ENCODE data around the gene NFE2L2.
"Not testable (repeated sequence)": the region's sequence is repeated elsewhere in the genome, so short reads cannot be mapped to it uniquely, and the experiment has no call there.

NFE2L2 gene

DNA sequence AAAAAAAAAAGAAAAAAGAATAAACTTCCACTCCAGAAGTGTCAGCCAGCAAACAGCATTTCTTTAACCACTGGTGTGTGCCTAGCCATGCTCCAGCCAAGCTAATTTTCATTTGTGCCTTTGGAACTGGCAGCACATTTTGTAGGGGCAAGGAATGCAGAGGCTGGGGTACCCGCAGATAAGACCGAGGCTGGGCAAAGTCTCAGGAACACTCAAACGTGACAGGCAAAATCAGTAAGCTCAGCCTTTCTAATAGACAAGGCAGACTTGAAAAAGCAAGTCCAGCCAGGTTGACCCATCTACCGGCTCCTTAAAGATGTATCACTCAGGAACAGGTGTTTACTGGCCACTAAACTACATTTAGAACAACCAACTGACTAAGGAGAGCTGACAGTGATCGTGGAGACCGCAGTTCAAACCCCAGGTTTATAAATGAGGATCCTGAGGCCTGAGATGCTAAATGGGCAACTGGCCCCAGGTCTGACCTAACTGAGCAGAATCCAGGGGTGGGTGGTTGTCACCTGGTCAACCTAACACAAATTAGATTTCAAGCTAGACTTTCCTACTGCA lies 16.7 kb downstream of the NFE2L2 start:
- H4K20me1 ChIP-seq (ENCODE audit: low read depth, low read length), result peaks cover 27% of the 10 kb centered on the region
- peaks cover 98% of the 10 kb centered on the region for H3K79me2 ChIP-seq (ENCODE audit: insufficient read depth, low read length)
- no peak overlapping the region for H2AFZ ChIP-seq (ENCODE audit: low read depth, low read length, severe bottlenecking)
- no peaks in the 10 kb centered on the region for H3F3A ChIP-seq (ENCODE audit: insufficient read depth)
- H3K36me3 ChIP-seq (ENCODE audit: low read length), result no peaks in the 10 kb centered on the region
- H3K27me3 ChIP-seq (ENCODE audit: low read length), result no peaks in the 10 kb centered on the region
- no peak for TF ChIP-seq EZH2phosphoT487 (conservative IDR thresholded peaks at IDR 0.05; ENCODE audit: low read length)
- TF ChIP-seq, protein P1, sequence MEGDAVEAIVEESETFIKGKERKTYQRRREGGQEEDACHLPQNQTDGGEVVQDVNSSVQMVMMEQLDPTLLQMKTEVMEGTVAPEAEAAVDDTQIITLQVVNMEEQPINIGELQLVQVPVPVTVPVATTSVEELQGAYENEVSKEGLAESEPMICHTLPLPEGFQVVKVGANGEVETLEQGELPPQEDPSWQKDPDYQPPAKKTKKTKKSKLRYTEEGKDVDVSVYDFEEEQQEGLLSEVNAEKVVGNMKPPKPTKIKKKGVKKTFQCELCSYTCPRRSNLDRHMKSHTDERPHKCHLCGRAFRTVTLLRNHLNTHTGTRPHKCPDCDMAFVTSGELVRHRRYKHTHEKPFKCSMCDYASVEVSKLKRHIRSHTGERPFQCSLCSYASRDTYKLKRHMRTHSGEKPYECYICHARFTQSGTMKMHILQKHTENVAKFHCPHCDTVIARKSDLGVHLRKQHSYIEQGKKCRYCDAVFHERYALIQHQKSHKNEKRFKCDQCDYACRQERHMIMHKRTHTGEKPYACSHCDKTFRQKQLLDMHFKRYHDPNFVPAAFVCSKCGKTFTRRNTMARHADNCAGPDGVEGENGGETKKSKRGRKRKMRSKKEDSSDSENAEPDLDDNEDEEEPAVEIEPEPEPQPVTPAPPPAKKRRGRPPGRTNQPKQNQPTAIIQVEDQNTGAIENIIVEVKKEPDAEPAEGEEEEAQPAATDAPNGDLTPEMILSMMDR (IDR thresholded peaks at IDR 0.05; ENCODE audit: insufficient read depth, low read length, poor library complexity, severe bottlenecking), result no peak
- H3K27ac ChIP-seq (ENCODE audit: low read depth, low read length), result no peak overlapping the region
- H3K9ac ChIP-seq (ENCODE audit: low read length), result no peak overlapping the region
- H3K4me3 ChIP-seq (ENCODE audit: insufficient read depth, low read length, poor library complexity, severe bottlenecking), result no peak overlapping the region
- no peak overlapping the region for H3K4me2 ChIP-seq (ENCODE audit: low read depth, low read length, poor library complexity, severe bottlenecking)
- H3K9me2 ChIP-seq (replicated peaks; ENCODE audit: insufficient read depth, low read length), result no peaks in the 10 kb centered on the region
- no peaks in the 10 kb centered on the region for H3K9me3 ChIP-seq (ENCODE audit: insufficient read depth, low read length)

DNA sequence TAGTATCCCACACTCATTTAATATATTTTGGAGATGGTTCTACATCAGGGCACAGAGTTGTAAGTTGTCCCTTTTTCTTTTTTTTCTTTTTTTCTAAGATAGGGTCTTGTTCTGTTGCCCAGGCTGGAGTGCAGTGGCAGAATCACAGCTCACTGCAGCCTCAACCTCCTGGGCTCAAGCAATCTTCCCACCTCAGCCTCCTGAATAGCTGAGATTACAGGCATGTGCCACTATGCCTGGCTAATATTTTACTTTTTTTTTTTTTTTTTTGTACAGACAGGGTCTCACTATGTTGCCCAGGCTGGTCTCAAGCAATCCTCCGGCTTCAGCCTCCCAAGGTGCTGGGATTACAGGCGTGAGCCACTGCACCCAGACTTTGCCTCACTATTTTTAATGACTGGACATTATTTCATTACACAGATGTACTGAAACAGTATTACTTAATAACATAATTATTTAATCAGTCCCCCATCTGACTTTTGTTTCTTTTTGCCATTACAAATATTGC lies 17.9 kb downstream of the NFE2L2 start:
- H3K4me2 ChIP-seq (ENCODE audit: low read depth, low read length, poor library complexity, severe bottlenecking); H3F3A ChIP-seq (ENCODE audit: insufficient read depth): not testable (repeated sequence)
- peaks cover 34% of the 10 kb centered on the region for H4K20me1 ChIP-seq (ENCODE audit: low read depth, low read length)

DNA sequence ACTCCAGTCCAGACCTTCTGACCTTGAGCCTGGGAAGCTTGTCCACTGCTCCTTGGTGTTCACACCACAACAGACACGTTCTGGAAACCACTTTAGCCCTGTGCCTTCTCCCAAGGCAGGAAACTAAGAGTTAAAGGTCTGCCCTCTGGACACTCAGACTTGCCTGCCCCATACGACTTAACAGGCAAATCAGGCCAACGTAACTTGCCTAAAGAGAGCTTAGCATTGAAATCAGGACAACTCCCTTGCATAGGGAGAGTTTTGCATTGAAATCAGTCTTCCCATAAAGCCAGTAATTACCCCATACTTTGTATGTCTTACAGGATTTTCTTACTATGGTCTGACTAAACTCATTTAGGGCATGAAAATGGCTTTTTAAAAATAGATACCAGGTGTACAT lies 18.5 kb downstream of the NFE2L2 start:
- H4K20me1 ChIP-seq (ENCODE audit: low read depth, low read length), result peaks cover 33% of the 10 kb centered on the region
- H3K9me2 ChIP-seq (replicated peaks; ENCODE audit: insufficient read depth, low read length), result no peaks in the 10 kb centered on the region
- no peaks in the 10 kb centered on the region for H3K27me3 ChIP-seq (ENCODE audit: low read length)
- H3K4me2 ChIP-seq (ENCODE audit: low read depth, low read length, poor library complexity, severe bottlenecking), result no peak overlapping the region
- H3K79me2 ChIP-seq (ENCODE audit: insufficient read depth, low read length), result peaks cover 98% of the 10 kb centered on the region
- no peak overlapping the region for H3K27ac ChIP-seq (ENCODE audit: low read depth, low read length)
- H3K4me3 ChIP-seq (ENCODE audit: insufficient read depth, low read length, poor library complexity, severe bottlenecking), result no peak overlapping the region
- no peaks in the 10 kb centered on the region for H3K36me3 ChIP-seq (ENCODE audit: low read length)
- 0 out of 2 replicates have a peak, but pooled peaks cover 7% of the 10 kb centered on the region for H3F3A ChIP-seq (ENCODE audit: insufficient read depth)
- H3K9me3 ChIP-seq (ENCODE audit: insufficient read depth, low read length), result no peaks in the 10 kb centered on the region
- TF ChIP-seq EZH2phosphoT487 (conservative IDR thresholded peaks at IDR 0.05; ENCODE audit: low read length), result no peak
- TF ChIP-seq, protein P1 (IDR thresholded peaks at IDR 0.05; ENCODE audit: insufficient read depth, low read length, poor library complexity, severe bottlenecking), result no peak
- no peak overlapping the region for H2AFZ ChIP-seq (ENCODE audit: low read depth, low read length, severe bottlenecking)
- H3K9ac ChIP-seq (ENCODE audit: low read length), result no peak overlapping the region

More for the DNA sequence above, 17.9 kb downstream of the NFE2L2 start:
- not testable (repeated sequence) for H3K27ac ChIP-seq (ENCODE audit: low read depth, low read length); H3K9ac ChIP-seq (ENCODE audit: low read length); H2AFZ ChIP-seq (ENCODE audit: low read depth, low read length, severe bottlenecking); H3K9me3 ChIP-seq (ENCODE audit: insufficient read depth, low read length); H3K27me3 ChIP-seq (ENCODE audit: low read length); H3K36me3 ChIP-seq (ENCODE audit: low read length); H3K4me3 ChIP-seq (ENCODE audit: insufficient read depth, low read length, poor library complexity, severe bottlenecking); H3K9me2 ChIP-seq (replicated peaks; ENCODE audit: insufficient read depth, low read length)
- peaks cover 98% of the 10 kb centered on the region for H3K79me2 ChIP-seq (ENCODE audit: insufficient read depth, low read length)

DNA sequence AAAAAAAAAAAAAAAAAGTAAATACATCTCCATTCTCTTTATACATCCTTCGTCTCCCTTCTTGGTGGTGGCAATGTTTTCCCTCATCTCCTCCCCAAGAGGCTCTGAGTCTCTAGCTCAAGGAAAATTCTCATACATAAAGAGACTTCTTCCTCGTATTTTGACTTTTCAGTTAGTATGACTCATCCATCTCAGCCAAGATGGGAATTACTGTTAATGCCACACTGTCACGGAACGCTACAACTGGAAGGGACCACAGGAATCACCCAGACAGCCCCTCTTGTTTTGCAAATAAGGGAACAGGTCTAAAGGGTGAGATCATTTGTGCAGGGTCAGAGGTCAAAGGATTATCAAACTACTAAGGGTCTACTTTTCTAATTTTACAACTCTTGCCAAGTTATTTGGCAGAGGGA lies 19.5 kb downstream of the NFE2L2 start:
- H3K79me2 ChIP-seq (ENCODE audit: insufficient read depth, low read length), result peaks cover 98% of the 10 kb centered on the region

More for the DNA sequence above, 19.5 kb downstream of the NFE2L2 start:
- Histone ChIP-seq H3K4me3 (ENCODE audit: insufficient read depth, low read length, poor library complexity, severe bottlenecking) (no peak overlapping the region), H3F3A (ENCODE audit: insufficient read depth) (peaks cover 11% of the 10 kb centered on the region; the same call in 1 of the 2 replicates), H3K9me3 (ENCODE audit: insufficient read depth, low read length) (no peaks in the 10 kb centered on the region), H3K36me3 (ENCODE audit: low read length) (no peaks in the 10 kb centered on the region), H3K27ac (ENCODE audit: low read depth, low read length) (no peak overlapping the region), H3K4me2 (ENCODE audit: low read depth, low read length, poor library complexity, severe bottlenecking) (no peak overlapping the region), H3K9ac (ENCODE audit: low read length) (no peak overlapping the region), H3K9me2 (replicated peaks; ENCODE audit: insufficient read depth, low read length) (no peaks in the 10 kb centered on the region), H3K27me3 (ENCODE audit: low read length) (no peaks in the 10 kb centered on the region), H4K20me1 (ENCODE audit: low read depth, low read length) (peaks cover 33% of the 10 kb centered on the region), H2AFZ (ENCODE audit: low read depth, low read length, severe bottlenecking) (no peak overlapping the region)
- no peak for TF ChIP-seq EZH2phosphoT487 (conservative IDR thresholded peaks at IDR 0.05; ENCODE audit: low read length)
- TF ChIP-seq, protein P1 (IDR thresholded peaks at IDR 0.05; ENCODE audit: insufficient read depth, low read length, poor library complexity, severe bottlenecking), result no peak

Measured in SU-DHL-6 (cell line).